Measurements from ENCODE around the gene PRPF19. TPM values are rescaled to one million over a fixed set of nuclear protein-coding genes. Genes with fewer than 3 reads are reported as not detected.
A peak's percentile ranks its signal among the peaks of the same experiment; 100 is the strongest.

PRPF19 gene
- total and polyA plus RNA-seq, 2 of the 4 experiments (the other 2 are of a cell fraction): 29.8 to 50.4 TPM

- H3K18ac ChIP-seq (ENCODE audit: low read depth, low read length): no peak overlapping the region
- in situ Hi-C loops (cut with MboI; ENCODE audit: low sequenced_read_pairs) (loop anchor here (25.0 kb wide), 1 partner anchor 1332 kb away; no protein-coding TSS in a partner anchor), dilution Hi-C loops (cut with HindIII; ENCODE audit: low sequenced_read_pairs, unreplicated experiment) (no loop called here), intact Hi-C loops (cut with micrococcal nuclease) (no loop called here)
- no peak overlapping the region for H4K8ac ChIP-seq (ENCODE audit: low read depth in 2 of 2, low read length in 2 of 2)
- H3K56ac ChIP-seq (ENCODE audit: extremely low read depth, insufficient read depth, low read length): no peak overlapping the region
- no peak overlapping the region for H2BK15ac ChIP-seq (ENCODE audit: low read depth, low read length)
- no peaks in the 10 kb centered on the region for H3K9me3 ChIP-seq (ENCODE audit: control insufficient read depth, insufficient read depth, low read length)
- H3K4me1 ChIP-seq (ENCODE audit: control insufficient read depth, insufficient read depth, low read length): peaks cover 11% of the 10 kb centered on the region
- H4K5ac ChIP-seq (ENCODE audit: low read depth, low read length): no peak overlapping the region
- no peak overlapping the region for H3K27ac ChIP-seq (ENCODE audit: insufficient read depth, low read length)
- peaks cover 26% of the 10 kb centered on the region for H3K36me3 ChIP-seq (ENCODE audit: control insufficient read depth, insufficient read depth, low read length)
- H2AK9ac ChIP-seq (replicated peaks; ENCODE audit: low read depth, low read length, poor library complexity): peak overlapping the region; percentile 10
- no peak overlapping the region for H3K14ac ChIP-seq (replicated peaks; ENCODE audit: low read depth, low read length)
- H3K23ac ChIP-seq (ENCODE audit: low read depth, low read length): no peak overlapping the region
- H3K4ac ChIP-seq (ENCODE audit: low read depth, low read length): no peak overlapping the region
- no peak overlapping the region for H3K4me2 ChIP-seq (ENCODE audit: low read depth, low read length)
- H3K79me1 ChIP-seq (ENCODE audit: low read depth in 1 of 2, low read length in 2 of 2): peaks cover 23 to 63% of the 10 kb centered on the region in 2 experiments
- TF ChIP-seq MAZ (IDR thresholded peaks at IDR 0.05; ENCODE audit: borderline replicate concordance, low read depth, low read length): no peak
- TF ChIP-seq USF2 (IDR thresholded peaks at IDR 0.05; ENCODE audit: low read depth, low read length): no peak
- TF ChIP-seq RFX5 (IDR thresholded peaks at IDR 0.05; ENCODE audit: low read depth, low read length): no peak
- TF ChIP-seq, protein P1, sequence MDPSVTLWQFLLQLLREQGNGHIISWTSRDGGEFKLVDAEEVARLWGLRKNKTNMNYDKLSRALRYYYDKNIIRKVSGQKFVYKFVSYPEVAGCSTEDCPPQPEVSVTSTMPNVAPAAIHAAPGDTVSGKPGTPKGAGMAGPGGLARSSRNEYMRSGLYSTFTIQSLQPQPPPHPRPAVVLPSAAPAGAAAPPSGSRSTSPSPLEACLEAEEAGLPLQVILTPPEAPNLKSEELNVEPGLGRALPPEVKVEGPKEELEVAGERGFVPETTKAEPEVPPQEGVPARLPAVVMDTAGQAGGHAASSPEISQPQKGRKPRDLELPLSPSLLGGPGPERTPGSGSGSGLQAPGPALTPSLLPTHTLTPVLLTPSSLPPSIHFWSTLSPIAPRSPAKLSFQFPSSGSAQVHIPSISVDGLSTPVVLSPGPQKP (IDR thresholded peaks at IDR 0.05; ENCODE audit: borderline replicate concordance, low read depth, low read length): no peak
- no peak for TF ChIP-seq NFE2L2 (IDR thresholded peaks at IDR 0.05; ENCODE audit: low read depth, low read length)
- TF ChIP-seq RCOR1 (IDR thresholded peaks at IDR 0.05; ENCODE audit: insufficient replicate concordance, low read length): no peak
- no peak for TF ChIP-seq POLR2A (IDR thresholded peaks at IDR 0.05; ENCODE audit: low read depth, low read length)
- TF ChIP-seq FOS (IDR thresholded peaks at IDR 0.05; ENCODE audit: low read depth, low read length): no peak
- no peak for TF ChIP-seq MAFK (IDR thresholded peaks at IDR 0.05; ENCODE audit: low read depth, low read length)
- TF ChIP-seq MXI1 (IDR thresholded peaks at IDR 0.05; ENCODE audit: borderline replicate concordance, low read depth, low read length): no peak
- no peak for TF ChIP-seq CHD1 (IDR thresholded peaks at IDR 0.05; ENCODE audit: low read depth, low read length)
- TF ChIP-seq BHLHE40 (IDR thresholded peaks at IDR 0.05; ENCODE audit: low read depth, low read length): no peak
- no peak for TF ChIP-seq CEBPB (IDR thresholded peaks at IDR 0.05; ENCODE audit: low read depth, low read length)
- TF ChIP-seq SMC3 (IDR thresholded peaks at IDR 0.05; ENCODE audit: low read depth, low read length): no peak
- TF ChIP-seq RAD21 (IDR thresholded peaks at IDR 0.05; ENCODE audit: low read length): no peak
- TF ChIP-seq, protein P2, sequence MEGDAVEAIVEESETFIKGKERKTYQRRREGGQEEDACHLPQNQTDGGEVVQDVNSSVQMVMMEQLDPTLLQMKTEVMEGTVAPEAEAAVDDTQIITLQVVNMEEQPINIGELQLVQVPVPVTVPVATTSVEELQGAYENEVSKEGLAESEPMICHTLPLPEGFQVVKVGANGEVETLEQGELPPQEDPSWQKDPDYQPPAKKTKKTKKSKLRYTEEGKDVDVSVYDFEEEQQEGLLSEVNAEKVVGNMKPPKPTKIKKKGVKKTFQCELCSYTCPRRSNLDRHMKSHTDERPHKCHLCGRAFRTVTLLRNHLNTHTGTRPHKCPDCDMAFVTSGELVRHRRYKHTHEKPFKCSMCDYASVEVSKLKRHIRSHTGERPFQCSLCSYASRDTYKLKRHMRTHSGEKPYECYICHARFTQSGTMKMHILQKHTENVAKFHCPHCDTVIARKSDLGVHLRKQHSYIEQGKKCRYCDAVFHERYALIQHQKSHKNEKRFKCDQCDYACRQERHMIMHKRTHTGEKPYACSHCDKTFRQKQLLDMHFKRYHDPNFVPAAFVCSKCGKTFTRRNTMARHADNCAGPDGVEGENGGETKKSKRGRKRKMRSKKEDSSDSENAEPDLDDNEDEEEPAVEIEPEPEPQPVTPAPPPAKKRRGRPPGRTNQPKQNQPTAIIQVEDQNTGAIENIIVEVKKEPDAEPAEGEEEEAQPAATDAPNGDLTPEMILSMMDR (conservative IDR thresholded peaks at IDR 0.05; ENCODE audit: low read depth, low read length): no peak
- no peak overlapping the region for H2BK5ac ChIP-seq (ENCODE audit: low read depth, low read length, poor library complexity, severe bottlenecking)
- ATAC-seq (ENCODE audit: low read depth): no peak
- no TSS peak for BruUV-seq (replicated peaks)
- peaks cover 14% of the 10 kb centered on the region; the same call in 1 of the 2 replicates for H3K9me1 ChIP-seq (ENCODE audit: insufficient read depth, low read length)
- H3K4me3 ChIP-seq (ENCODE audit: insufficient read depth, low read depth, low read length): no peak overlapping the region
- H2AFZ ChIP-seq (replicated peaks; ENCODE audit: low read length, poor library complexity): no peak overlapping the region
- no peak overlapping the region for H4K91ac ChIP-seq (ENCODE audit: insufficient read depth, low read depth, low read length)
- H3K9ac ChIP-seq (ENCODE audit: low read depth, low read length): no peak overlapping the region
- CTCF ChIA-PET: interaction anchor here (0.6 kb wide), 1 partner anchor 215 kb away, joined by 3 read pairs; no protein-coding TSS in a partner anchor
- no peak overlapping the region for H2BK120ac ChIP-seq (ENCODE audit: low read depth, low read length)
- no peaks in the 10 kb centered on the region for H3K27me3 ChIP-seq (ENCODE audit: control insufficient read depth, insufficient read depth, low read length)
- DNase-seq: no peak
- WGBS, 2 experiments (ENCODE audit: extremely low coverage in 2 of 2, insufficient read length in 1 of 2): no CpG with 5 or more reads among the region's 1 CpG
- H4K20me1 ChIP-seq (ENCODE audit: insufficient read depth, low read length): peaks cover 14% of the 10 kb centered on the region
- POLR2A ChIA-PET (ENCODE audit: unreplicated experiment): no interaction called here
- H2BK20ac ChIP-seq (ENCODE audit: low read depth, low read length): no peak overlapping the region
- no peak overlapping the region for H2AK5ac ChIP-seq (ENCODE audit: low read depth, low read length)
Measured at GRCh38 chr11:60919320-60919719, 12.9 kb upstream of the PRPF19 start.
